ENCODE results near the gene SLC22A16.

SLC22A16 gene

DNA sequence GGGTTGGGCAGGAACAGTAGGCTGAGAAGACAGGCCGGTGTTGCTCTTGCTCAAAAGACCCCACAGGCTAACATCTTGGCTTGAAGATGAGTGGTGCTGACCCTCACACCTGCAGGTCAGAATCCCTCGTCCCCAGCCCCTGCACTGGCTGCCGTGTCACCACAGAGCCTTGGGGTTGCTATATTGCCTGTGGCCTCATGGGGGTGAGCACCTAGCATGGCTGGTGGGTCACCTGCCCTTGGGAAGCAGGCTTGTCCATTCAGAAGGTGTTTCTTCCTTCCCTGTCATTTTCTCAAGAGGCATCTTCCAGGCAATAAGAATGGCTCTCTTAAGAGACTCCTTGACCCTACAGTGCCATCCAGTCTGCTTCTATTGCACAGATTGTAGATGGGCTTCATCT is 7.7 kb downstream of the SLC22A16 start:
- Histone ChIP-seq H3F3A (ENCODE audit: insufficient read depth, low read length) (no peaks in the 10 kb centered on the region), H3K9me3 (ENCODE audit: low read length) (no peaks in the 10 kb centered on the region), H3K4me2 (ENCODE audit: low read length) (no peak overlapping the region), H3K27ac (ENCODE audit: low read depth, low read length, poor library complexity, severe bottlenecking) (no peak overlapping the region), H3K79me2 (ENCODE audit: insufficient read depth, low read length) (no peaks in the 10 kb centered on the region), H3K9me2 (ENCODE audit: low read depth, low read length) (no peaks in the 10 kb centered on the region), H3K27me3 (ENCODE audit: insufficient read depth, low read length) (no peaks in the 10 kb centered on the region), H3K36me3 (ENCODE audit: insufficient read depth, low read length) (no peaks in the 10 kb centered on the region), H3K9ac (ENCODE audit: low read length) (no peak overlapping the region), H4K20me1 (ENCODE audit: insufficient read depth, low read length) (no peaks in the 10 kb centered on the region), H3K4me3 (ENCODE audit: low read depth, low read length, poor library complexity, severe bottlenecking) (no peak overlapping the region), H2AFZ (ENCODE audit: low read length) (no peak overlapping the region), H3K4me1 (ENCODE audit: insufficient read depth, low read length, severe bottlenecking) (no peaks in the 10 kb centered on the region)
- TF ChIP-seq EZH2 (IDR thresholded peaks at IDR 0.05; ENCODE audit: borderline replicate concordance, low read length): no peak
- TF ChIP-seq, protein P1, sequence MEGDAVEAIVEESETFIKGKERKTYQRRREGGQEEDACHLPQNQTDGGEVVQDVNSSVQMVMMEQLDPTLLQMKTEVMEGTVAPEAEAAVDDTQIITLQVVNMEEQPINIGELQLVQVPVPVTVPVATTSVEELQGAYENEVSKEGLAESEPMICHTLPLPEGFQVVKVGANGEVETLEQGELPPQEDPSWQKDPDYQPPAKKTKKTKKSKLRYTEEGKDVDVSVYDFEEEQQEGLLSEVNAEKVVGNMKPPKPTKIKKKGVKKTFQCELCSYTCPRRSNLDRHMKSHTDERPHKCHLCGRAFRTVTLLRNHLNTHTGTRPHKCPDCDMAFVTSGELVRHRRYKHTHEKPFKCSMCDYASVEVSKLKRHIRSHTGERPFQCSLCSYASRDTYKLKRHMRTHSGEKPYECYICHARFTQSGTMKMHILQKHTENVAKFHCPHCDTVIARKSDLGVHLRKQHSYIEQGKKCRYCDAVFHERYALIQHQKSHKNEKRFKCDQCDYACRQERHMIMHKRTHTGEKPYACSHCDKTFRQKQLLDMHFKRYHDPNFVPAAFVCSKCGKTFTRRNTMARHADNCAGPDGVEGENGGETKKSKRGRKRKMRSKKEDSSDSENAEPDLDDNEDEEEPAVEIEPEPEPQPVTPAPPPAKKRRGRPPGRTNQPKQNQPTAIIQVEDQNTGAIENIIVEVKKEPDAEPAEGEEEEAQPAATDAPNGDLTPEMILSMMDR (IDR thresholded peaks at IDR 0.05; ENCODE audit: low read length): no peak

DNA sequence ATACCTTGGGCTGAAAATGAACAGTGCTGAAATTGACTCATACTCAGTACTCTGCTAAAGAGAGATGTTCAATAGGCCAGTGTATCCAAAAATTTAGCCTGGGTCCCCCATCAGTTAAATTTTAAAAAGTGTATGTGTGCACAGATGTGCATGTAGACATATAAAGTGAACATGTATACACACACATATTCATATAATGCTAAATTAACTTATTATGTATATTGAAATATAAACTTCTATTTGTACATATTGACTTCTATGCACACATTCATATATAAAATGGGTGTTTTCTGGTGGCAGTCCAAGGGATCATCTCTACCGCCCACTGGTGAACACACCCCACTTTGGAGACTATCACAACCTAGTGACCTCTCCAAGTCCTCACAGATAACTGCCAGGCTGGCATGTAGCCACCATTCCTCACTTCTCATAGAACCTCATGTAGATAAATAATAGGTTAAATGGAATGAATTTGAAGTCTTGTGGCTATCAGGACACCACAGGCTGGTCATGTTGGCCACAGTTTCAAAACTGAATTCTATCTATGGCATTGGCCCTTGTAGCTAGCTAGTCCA is 8.8 kb downstream of the SLC22A16 start:
- Histone ChIP-seq H3K4me3 (ENCODE audit: low read depth, low read length, poor library complexity, severe bottlenecking) (no peak overlapping the region), H3K9me2 (ENCODE audit: low read depth, low read length) (no peaks in the 10 kb centered on the region), H3K9ac (ENCODE audit: low read length) (no peak overlapping the region), H3K4me1 (ENCODE audit: insufficient read depth, low read length, severe bottlenecking) (no peaks in the 10 kb centered on the region), H3K79me2 (ENCODE audit: insufficient read depth, low read length) (no peaks in the 10 kb centered on the region), H3K36me3 (ENCODE audit: insufficient read depth, low read length) (no peaks in the 10 kb centered on the region), H3K9me3 (ENCODE audit: low read length) (no peaks in the 10 kb centered on the region), H4K20me1 (ENCODE audit: insufficient read depth, low read length) (no peaks in the 10 kb centered on the region), H3F3A (ENCODE audit: insufficient read depth, low read length) (no peaks in the 10 kb centered on the region), H3K4me2 (ENCODE audit: low read length) (no peak overlapping the region), H2AFZ (ENCODE audit: low read length) (no peak overlapping the region), H3K27ac (ENCODE audit: low read depth, low read length, poor library complexity, severe bottlenecking) (no peak overlapping the region), H3K27me3 (ENCODE audit: insufficient read depth, low read length) (no peaks in the 10 kb centered on the region)
- TF ChIP-seq EZH2 (IDR thresholded peaks at IDR 0.05; ENCODE audit: borderline replicate concordance, low read length): no peak
- TF ChIP-seq, protein P1 (IDR thresholded peaks at IDR 0.05; ENCODE audit: low read length): no peak

DNA sequence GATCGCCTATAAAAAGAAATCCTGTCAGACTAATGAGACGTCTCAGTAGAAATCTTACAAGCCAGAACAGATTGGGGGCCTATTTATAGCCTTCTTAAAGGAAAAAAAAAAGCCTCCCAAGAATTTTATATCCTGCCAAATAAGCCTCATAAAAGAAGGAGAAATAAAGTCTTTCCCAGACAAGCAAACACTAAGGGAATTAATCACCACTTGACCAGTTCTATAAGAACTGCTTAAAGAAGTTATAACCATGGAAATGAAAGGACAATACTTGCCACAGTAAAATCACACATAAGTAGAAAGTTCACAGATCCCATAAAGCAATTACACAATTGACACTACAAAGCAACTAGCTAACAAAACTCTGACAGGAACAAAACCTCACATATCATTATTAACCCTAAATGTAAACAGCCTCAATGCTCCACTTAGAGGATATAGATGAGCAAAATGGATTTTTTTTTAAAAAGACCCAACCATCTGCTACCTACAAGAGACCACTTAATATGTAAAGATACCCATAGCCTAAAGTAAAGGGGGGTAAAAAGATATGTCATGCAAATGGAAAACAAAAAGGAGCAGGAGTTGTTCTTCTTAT is 13.4 kb downstream of the SLC22A16 start:
- H3K9me3 ChIP-seq (ENCODE audit: low read length): no peaks in the 10 kb centered on the region

More for the DNA sequence above, 13.4 kb downstream of the SLC22A16 start:
- Histone ChIP-seq H3F3A (ENCODE audit: insufficient read depth, low read length) (no peaks in the 10 kb centered on the region), H3K4me1 (ENCODE audit: insufficient read depth, low read length, severe bottlenecking) (no peaks in the 10 kb centered on the region), H3K27ac (ENCODE audit: low read depth, low read length, poor library complexity, severe bottlenecking) (no peak overlapping the region), H3K36me3 (ENCODE audit: insufficient read depth, low read length) (no peaks in the 10 kb centered on the region), H3K27me3 (ENCODE audit: insufficient read depth, low read length) (no peaks in the 10 kb centered on the region), H2AFZ (ENCODE audit: low read length) (no peak overlapping the region), H3K9ac (ENCODE audit: low read length) (no peak overlapping the region), H3K4me2 (ENCODE audit: low read length) (no peak overlapping the region), H3K4me3 (ENCODE audit: low read depth, low read length, poor library complexity, severe bottlenecking) (no peak overlapping the region), H4K20me1 (ENCODE audit: insufficient read depth, low read length) (no peaks in the 10 kb centered on the region), H3K9me2 (ENCODE audit: low read depth, low read length) (no peaks in the 10 kb centered on the region), H3K79me2 (ENCODE audit: insufficient read depth, low read length) (no peaks in the 10 kb centered on the region)
- TF ChIP-seq EZH2 (IDR thresholded peaks at IDR 0.05; ENCODE audit: borderline replicate concordance, low read length): no peak
- TF ChIP-seq, protein P1 (IDR thresholded peaks at IDR 0.05; ENCODE audit: low read length): no peak
